CD14-positive monocyte (primary cell): Measurements from ENCODE around the gene RAB31. TPM values are rescaled to one million over a fixed set of nuclear protein-coding genes. Genes with fewer than 3 reads are reported as not detected.

Experiments
- DNase-seq, 3 donors: peaks; one replicate each; pipeline ENCODE4 v3.0.0-alpha.2; 2011 to 2022
- H2AFZ ChIP-seq: 2 replicates; pipeline ENCODE4 v1.6.0; 2012; ENCODE audit warnings: mild to moderate bottlenecking, low read depth, low read length, inconsistent platforms; ENCODE audit not compliant: insufficient read depth, poor library complexity, severe bottlenecking
- H3K27ac ChIP-seq, 2 donors: 1 replicate in 1 of 2; 2 replicates in 1 of 2; pipeline ENCODE4 v1.5.1; 2012 to 2013; ENCODE audit warnings: low read length in 2 of 2, control low read depth in 1 of 2, inconsistent platforms in 1 of 2, low read depth in 1 of 2, mild to moderate bottlenecking in 1 of 2
- H3K27me3 ChIP-seq, 2 donors: one replicate each; pipeline versions ENCODE4 v1.6.0 to v1.6.1; 2011 to 2013; ENCODE audit warnings: low read length in 2 of 2; ENCODE audit not compliant: control insufficient read depth in 2 of 2, insufficient read depth in 2 of 2
- H3K36me3 ChIP-seq, 2 donors: replicated peaks in 1 of 2; 1 replicate in 1 of 2; 2 replicates in 1 of 2; pipeline versions ENCODE4 v1.5.1 to v1.6.1; 2012 to 2013; ENCODE audit warnings: low read length in 2 of 2, control low read depth in 1 of 2, inconsistent platforms in 1 of 2, mild to moderate bottlenecking in 1 of 2; ENCODE audit not compliant: insufficient read depth in 2 of 2, control insufficient read depth in 1 of 2
- H3K4me1 ChIP-seq, 2 donors: 1 replicate in 1 of 2; 2 replicates in 1 of 2; pipeline versions ENCODE4 v1.5.1 to v1.6.1; 2012 to 2013; ENCODE audit warnings: low read length in 2 of 2, control low read depth in 1 of 2, inconsistent platforms in 1 of 2, mild to moderate bottlenecking in 1 of 2, moderate library complexity in 1 of 2; ENCODE audit not compliant: insufficient read depth in 2 of 2, control insufficient read depth in 1 of 2
- H3K4me2 ChIP-seq: replicated peaks from 2 replicates; pipeline ENCODE3; 2012; ENCODE audit warnings: low read length, moderate library complexity, mild to moderate bottlenecking; ENCODE audit not compliant: poor library complexity, severe bottlenecking; ENCODE audit errors: extremely low read depth
- H3K4me3 ChIP-seq, 3 experiments: fragments of 200-600 bp in 1 of 3; sonication (generic) in 1 of 3; replicated peaks in 1 of 3; 1 replicate in 2 of 3; 2 replicates in 1 of 3; pipeline ENCODE4 v1.5.1; 2011 to 2013; ENCODE audit warnings: low read length in 3 of 3, mild to moderate bottlenecking in 3 of 3, control low read depth in 2 of 3, low read depth in 2 of 3, inconsistent platforms in 1 of 3, moderate library complexity in 1 of 3
- H3K79me2 ChIP-seq: 2 replicates; pipeline ENCODE4 v1.6.0; 2012; ENCODE audit warnings: mild to moderate bottlenecking, control low read depth, inconsistent platforms, low read length, moderate library complexity; ENCODE audit not compliant: insufficient read depth
- H3K9ac ChIP-seq: 2 replicates; pipeline ENCODE4 v1.6.0; 2017; ENCODE audit warnings: low read length, mild to moderate bottlenecking; ENCODE audit not compliant: insufficient read depth, poor library complexity, severe bottlenecking
- H3K9me3 ChIP-seq, 2 donors: replicated peaks in 1 of 2; 1 replicate in 1 of 2; 2 replicates in 1 of 2; pipeline versions ENCODE4 v1.5.1 to v1.6.1; 2012 to 2013; ENCODE audit warnings: low read length in 2 of 2, control low read depth in 1 of 2; ENCODE audit not compliant: control insufficient read depth in 1 of 2, insufficient read depth in 1 of 2
- H4K20me1 ChIP-seq: 2 replicates; pipeline ENCODE4 v1.6.0; 2012; ENCODE audit warnings: mild to moderate bottlenecking, low read length, control low read depth, moderate library complexity; ENCODE audit not compliant: insufficient read depth
- H3K27ac Mint-ChIP-seq, 7 donors: one replicate each; pipeline ENCODE4 v1.8.0; 2020; ENCODE audit warnings: mild to moderate bottlenecking in 7 of 7, mixed read lengths in 7 of 7, moderate library complexity in 6 of 7, inconsistent platforms in 2 of 7
- H3K27me3 Mint-ChIP-seq, 3 donors: one replicate each; pipeline ENCODE4 v1.8.0; 2021 to 2022; ENCODE audit warnings: low read depth in 3 of 3, mild to moderate bottlenecking in 3 of 3, mixed read lengths in 3 of 3, moderate library complexity in 3 of 3, inconsistent platforms in 1 of 3
- H3K36me3 Mint-ChIP-seq, 2 donors: one replicate each; pipeline ENCODE4 v1.8.0; 2020; ENCODE audit warnings: mixed read lengths in 2 of 2, inconsistent platforms in 1 of 2, mild to moderate bottlenecking in 1 of 2
- H3K4me1 Mint-ChIP-seq: one replicate; pipeline ENCODE4 v1.8.0; 2020; ENCODE audit warnings: mild to moderate bottlenecking, mixed read lengths
- H3K4me3 Mint-ChIP-seq, 2 donors: one replicate each; pipeline ENCODE4 v1.8.0; 2020; ENCODE audit warnings: mild to moderate bottlenecking in 2 of 2, mixed read lengths in 2 of 2, moderate library complexity in 1 of 2
- H3K9me3 Mint-ChIP-seq, 7 donors: one replicate each; pipeline ENCODE4 v1.8.0; 2020 to 2022; ENCODE audit warnings: mixed read lengths in 7 of 7, mild to moderate bottlenecking in 6 of 7, moderate library complexity in 6 of 7, inconsistent platforms in 2 of 7
- WGBS: methylation state at CpG from one replicate; pipeline ENCODE4 v1.1.5; 2013; ENCODE audit warnings: missing lambda C conversion rate; ENCODE audit not compliant: insufficient coverage; 5-methylcytosine and 5-hydroxymethylcytosine counted together
- intact Hi-C, 2 donors: fragments of 100-400 bp; cut with micrococcal nuclease; formaldehyde crosslinking; loops; one replicate each; pipeline versions ENCODE4 v1.15.0 to v1.15.1; 2023
- polyA plus RNA-seq, 3 donors: library from polyadenylated mRNA; depleted of rRNA in 1 of 3; unstranded in 2 of 3; stranded (reverse) in 1 of 3; fragments of 300-500 nt in 2 of 3; fragments of >200 nt in 1 of 3; fragmentation: Illumina TruSeq in 2 of 3; gene quantifications; 1 replicate in 2 of 3; 2 replicates in 1 of 3; pipeline ENCODE4 v1.2.3, GENCODE V29; 2012 to 2021
- TF ChIP-seq, protein P1 (sequence below): fragments of 200-600 bp; IDR thresholded peaks from one replicate; pipeline ENCODE4 v1.8.0; 2022; ENCODE audit warnings: antibody characterized with exemption, mild to moderate bottlenecking

RAB31 gene
- polyA plus RNA-seq, 3 donors: 106 to 367 (median 348) TPM

DNA sequence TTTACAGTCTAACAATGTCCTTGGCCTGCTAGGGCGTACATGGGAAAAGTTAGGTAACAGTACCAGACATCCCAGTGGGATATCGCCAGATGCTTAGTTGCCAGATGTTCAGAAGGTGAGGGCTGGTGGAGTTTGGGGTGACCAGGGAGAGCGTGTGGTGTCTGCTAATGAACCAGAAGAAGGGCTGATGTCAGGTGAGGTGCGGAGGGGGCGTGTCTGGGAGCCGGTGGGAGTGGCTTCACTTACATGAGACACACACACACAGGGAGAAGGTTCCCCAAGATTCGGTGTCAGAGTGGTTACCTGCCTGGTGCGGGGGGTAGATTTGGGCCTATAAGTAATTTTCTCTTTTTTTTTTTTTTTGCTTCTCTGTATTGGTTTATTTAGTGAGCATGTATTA, 12.2 kb downstream of the RAB31 start:
- H3K36me3 ChIP-seq: peaks cover 29 to 62% of the 10 kb centered on the region in 2 donors
- WGBS: 95% methylated on average over 3 of the region's 8 CpGs
- H3K4me1 Mint-ChIP-seq: peaks cover 41% of the 10 kb centered on the region
- H3K4me2 ChIP-seq: no peak overlapping the region
- no peak for DNase-seq
- no peak overlapping the region for H3K4me3 ChIP-seq
- no peak overlapping the region for H3K9ac ChIP-seq
- no peaks in the 10 kb centered on the region for H3K27me3 ChIP-seq
- H3K4me3 Mint-ChIP-seq: no peak overlapping the region
- intact Hi-C loops: no loop called here
- H2AFZ ChIP-seq: no peak overlapping the region
- TF ChIP-seq, protein P1, sequence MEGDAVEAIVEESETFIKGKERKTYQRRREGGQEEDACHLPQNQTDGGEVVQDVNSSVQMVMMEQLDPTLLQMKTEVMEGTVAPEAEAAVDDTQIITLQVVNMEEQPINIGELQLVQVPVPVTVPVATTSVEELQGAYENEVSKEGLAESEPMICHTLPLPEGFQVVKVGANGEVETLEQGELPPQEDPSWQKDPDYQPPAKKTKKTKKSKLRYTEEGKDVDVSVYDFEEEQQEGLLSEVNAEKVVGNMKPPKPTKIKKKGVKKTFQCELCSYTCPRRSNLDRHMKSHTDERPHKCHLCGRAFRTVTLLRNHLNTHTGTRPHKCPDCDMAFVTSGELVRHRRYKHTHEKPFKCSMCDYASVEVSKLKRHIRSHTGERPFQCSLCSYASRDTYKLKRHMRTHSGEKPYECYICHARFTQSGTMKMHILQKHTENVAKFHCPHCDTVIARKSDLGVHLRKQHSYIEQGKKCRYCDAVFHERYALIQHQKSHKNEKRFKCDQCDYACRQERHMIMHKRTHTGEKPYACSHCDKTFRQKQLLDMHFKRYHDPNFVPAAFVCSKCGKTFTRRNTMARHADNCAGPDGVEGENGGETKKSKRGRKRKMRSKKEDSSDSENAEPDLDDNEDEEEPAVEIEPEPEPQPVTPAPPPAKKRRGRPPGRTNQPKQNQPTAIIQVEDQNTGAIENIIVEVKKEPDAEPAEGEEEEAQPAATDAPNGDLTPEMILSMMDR: no peak
- H4K20me1 ChIP-seq: peaks cover 98% of the 10 kb centered on the region
- peak overlapping the region in 2 of 7 donors; percentile 18 to 65 for H3K27ac Mint-ChIP-seq
- H3K36me3 Mint-ChIP-seq: peaks cover 62 to 74% of the 10 kb centered on the region in 2 donors
- H3K4me1 ChIP-seq: peaks cover 23 to 25% of the 10 kb centered on the region in 2 donors
- peaks cover 0 to 3% (median 0%) of the 10 kb centered on the region in 3 donors for H3K27me3 Mint-ChIP-seq
- peaks cover 99% of the 10 kb centered on the region for H3K79me2 ChIP-seq
- peaks cover 0 to 3% of the 10 kb centered on the region in 2 donors for H3K9me3 ChIP-seq
- H3K9me3 Mint-ChIP-seq: peaks cover 0 to 4% (median 3%) of the 10 kb centered on the region in 7 donors
- H3K27ac ChIP-seq: no peak overlapping the region

DNA sequence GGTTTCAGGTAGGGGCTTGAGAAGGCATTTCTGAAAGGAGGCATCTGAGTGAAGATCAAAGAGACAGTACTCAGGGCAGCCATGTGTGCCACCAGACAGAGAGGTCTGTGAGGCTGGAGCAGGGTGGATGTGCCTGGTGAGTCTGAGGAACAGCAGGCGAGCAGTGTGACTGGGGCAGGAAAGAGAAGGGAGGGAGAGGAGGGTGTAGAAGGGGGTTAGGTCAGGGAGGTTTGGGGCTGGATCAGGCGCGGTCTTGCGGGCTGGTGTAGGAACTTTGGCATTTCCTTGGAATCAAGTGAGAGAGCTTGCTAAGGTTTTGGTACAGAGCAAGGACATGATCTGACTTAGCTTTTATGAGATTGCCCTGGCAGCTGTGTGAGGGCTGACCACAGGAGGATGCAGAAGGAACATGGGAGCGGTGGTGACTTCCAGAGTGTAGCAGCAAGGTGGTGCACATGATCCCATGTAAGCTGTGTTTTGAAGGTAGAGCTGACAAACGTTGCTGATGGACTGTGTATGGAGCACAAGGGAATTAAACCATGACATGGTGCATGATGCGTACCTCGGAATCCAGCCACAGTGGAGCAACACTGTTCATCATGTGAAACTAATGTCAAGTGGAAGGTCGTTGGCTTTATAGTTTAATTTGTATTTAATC, 13.9 kb downstream of the RAB31 start:
- Histone ChIP-seq H2AFZ (no peak overlapping the region), H3K4me1 (peaks cover 6 to 8% of the 10 kb centered on the region in 2 donors), H3K27ac (peak overlapping the region in 1 of 2 donors; percentile 42), H3K27me3 (no peaks in the 10 kb centered on the region), H3K79me2 (peaks cover 99% of the 10 kb centered on the region), H3K36me3 (peaks cover 42 to 79% of the 10 kb centered on the region in 2 donors), H3K9me3 (peaks cover 0 to 3% of the 10 kb centered on the region in 2 donors), H4K20me1 (peaks cover 98% of the 10 kb centered on the region), H3K9ac (no peak overlapping the region), H3K4me3 (no peak overlapping the region), H3K4me2 (no peak overlapping the region)
- peaks cover 26% of the 10 kb centered on the region for H3K4me1 Mint-ChIP-seq
- H3K27me3 Mint-ChIP-seq: peaks cover 0 to 3% (median 0%) of the 10 kb centered on the region in 3 donors
- peak overlapping the region; percentile 26 to 90 (median 62) for H3K27ac Mint-ChIP-seq
- intact Hi-C loops: no loop called here
- H3K4me3 Mint-ChIP-seq: no peak overlapping the region
- WGBS: 96% methylated on average over 6 of the region's 9 CpGs
- TF ChIP-seq, protein P1: no peak
- no peak for DNase-seq
- H3K9me3 Mint-ChIP-seq: peaks cover 0 to 4% (median 3%) of the 10 kb centered on the region in 7 donors
- peaks cover 66 to 81% of the 10 kb centered on the region in 2 donors for H3K36me3 Mint-ChIP-seq
